GM23338 (cell line): Measurements from ENCODE around the gene BICC1. TPM values are rescaled to one million over a fixed set of nuclear protein-coding genes. Genes with fewer than 3 reads are reported as not detected.

Source experiments
- ATAC-seq: fragments of 200-7000 bp; cut with Tn5 transposase; 3 replicates; pipeline ENCODE4 v1.9.1; 2020
- DNase-seq: peaks from one replicate; pipeline ENCODE4 v3.0.0-alpha.2; 2015; ENCODE audit warnings: low spot score
- H2AFZ ChIP-seq: fragments of 200-600 bp; sonication (generic); 2 replicates; pipeline ENCODE4 v1.8.0; 2016; ENCODE audit warnings: antibody characterized with exemption, mild to moderate bottlenecking, moderate library complexity
- H3F3A ChIP-seq: fragments of 200-600 bp; sonication (generic); replicated peaks from 2 replicates; pipeline ENCODE4 v1.8.0; 2017; ENCODE audit warnings: antibody characterized with exemption, mixed run types, low read depth
- H3K27ac ChIP-seq: fragments of 200-600 bp; sonication (generic); 2 replicates; pipeline ENCODE4 v1.6.1; 2016; ENCODE audit warnings: low read depth
- H3K27me3 ChIP-seq: fragments of 200-600 bp; sonication (generic); 2 replicates; pipeline ENCODE4 v1.8.0; 2016; ENCODE audit warnings: mild to moderate bottlenecking, mixed run types, moderate library complexity; ENCODE audit not compliant: insufficient read depth
- H3K36me3 ChIP-seq: fragments of 200-600 bp; sonication (generic); 2 replicates; pipeline ENCODE4 v1.8.0; 2016; ENCODE audit warnings: mild to moderate bottlenecking; ENCODE audit not compliant: insufficient read depth
- H3K4me1 ChIP-seq: fragments of 200-600 bp; sonication (generic); 2 replicates; pipeline ENCODE4 v1.8.0; 2016; ENCODE audit warnings: mild to moderate bottlenecking, moderate library complexity; ENCODE audit not compliant: insufficient read depth
- H3K4me2 ChIP-seq: fragments of 200-600 bp; sonication (generic); 2 replicates; pipeline ENCODE4 v1.7.1; 2017; ENCODE audit warnings: mixed run types
- H3K4me3 ChIP-seq: fragments of 200-600 bp; sonication (generic); 2 replicates; pipeline ENCODE4 v1.6.1; 2016; ENCODE audit warnings: mixed run types
- H3K79me2 ChIP-seq: fragments of 200-600 bp; sonication (generic); replicated peaks from 2 replicates; pipeline ENCODE4 v1.8.0; 2017; ENCODE audit warnings: mild to moderate bottlenecking; ENCODE audit not compliant: insufficient read depth
- H3K9me2 ChIP-seq: fragments of 200-600 bp; sonication (generic); 2 replicates; pipeline ENCODE4 v1.8.0; 2017; ENCODE audit not compliant: insufficient read depth
- H4K20me1 ChIP-seq: fragments of 200-600 bp; sonication (generic); replicated peaks from 2 replicates; pipeline ENCODE4 v1.8.0; 2017; ENCODE audit warnings: mild to moderate bottlenecking; ENCODE audit not compliant: insufficient read depth
- H3K27ac Mint-ChIP-seq: 2 replicates; pipeline ENCODE4 v1.8.0; 2020; ENCODE audit warnings: inconsistent platforms, mild to moderate bottlenecking, moderate library complexity, mixed read lengths
- H3K27me3 Mint-ChIP-seq: 3 replicates; pipeline ENCODE4 v1.8.0; 2022; ENCODE audit warnings: low read depth, mild to moderate bottlenecking, moderate library complexity, mixed read lengths, inconsistent platforms; ENCODE audit not compliant: insufficient read depth, poor library complexity
- H3K36me3 Mint-ChIP-seq: 3 replicates; pipeline ENCODE4 v1.8.0; 2021; ENCODE audit warnings: low read depth, mild to moderate bottlenecking, inconsistent platforms, moderate library complexity, mixed read lengths
- H3K4me1 Mint-ChIP-seq: 3 replicates; pipeline ENCODE4 v1.8.0; 2020; ENCODE audit warnings: mild to moderate bottlenecking, inconsistent platforms, mixed read lengths
- H3K4me3 Mint-ChIP-seq: 3 replicates; pipeline ENCODE4 v1.8.0; 2021; ENCODE audit warnings: moderate library complexity, mild to moderate bottlenecking, inconsistent platforms, mixed read lengths
- H3K9me3 Mint-ChIP-seq: 3 replicates; pipeline ENCODE4 v1.8.0; 2020; ENCODE audit warnings: moderate library complexity, mild to moderate bottlenecking, inconsistent platforms, mixed read lengths
- CTCF ChIP-seq, 2 experiments: fragments of 200-600 bp in 1 of 2; sonication (generic) in 1 of 2; conservative IDR thresholded peaks; 2 replicates each; pipeline versions ENCODE4 v1.5.1 to v1.6.1; 2016 to 2017; ENCODE audit warnings: antibody characterized with exemption in 2 of 2, low read depth in 2 of 2, mild to moderate bottlenecking in 2 of 2, moderate library complexity in 1 of 2
- JUNB ChIP-seq: IDR thresholded peaks from one replicate; pipeline ENCODE4 v1.6.1; 2016; ENCODE audit warnings: antibody characterized with exemption; ENCODE audit not compliant: unreplicated experiment
- NANOG ChIP-seq: IDR thresholded peaks from 2 replicates; pipeline ENCODE4 v1.6.1; 2016; ENCODE audit warnings: antibody characterized with exemption, borderline replicate concordance
- ZNF114 ChIP-seq: fragments of 250-450 bp; sonication (Bioruptor Pico); IDR thresholded peaks from 2 replicates; pipeline ENCODE4 v1.5.0; 2020; ENCODE audit warnings: mild to moderate bottlenecking, moderate library complexity
- ZNF331 ChIP-seq: fragments of 250-450 bp; sonication (Bioruptor Pico); IDR thresholded peaks from 2 replicates; pipeline ENCODE4 v1.5.0; 2020; ENCODE audit warnings: low read depth, mild to moderate bottlenecking, moderate library complexity
- ZNF462 ChIP-seq: fragments of 250-450 bp; sonication (Bioruptor Pico); IDR thresholded peaks from 2 replicates; pipeline ENCODE4 v1.5.0; 2020; ENCODE audit warnings: mild to moderate bottlenecking, moderate library complexity
- polyA plus RNA-seq: library from polyadenylated mRNA; unstranded; fragments of >200 nt; fragmentation: Nextera tagmentation; extraction: Ambion mirVana; gene quantifications from 2 replicates; pipeline ENCODE4 v1.2.1, GENCODE V29; 2016
- total RNA-seq: library from RNA; depleted of rRNA; stranded (reverse); fragments of >200 nt; shearing (Covaris generic); gene quantifications from 2 replicates; pipeline ENCODE4 v1.2.3, GENCODE V29; 2014
- TF ChIP-seq, protein P1 (sequence below): IDR thresholded peaks from one replicate; pipeline ENCODE4 v1.6.1; 2018; ENCODE audit warnings: antibody characterized with exemption; ENCODE audit not compliant: unreplicated experiment
- TF ChIP-seq, protein P2 (sequence below): IDR thresholded peaks from 2 replicates; pipeline ENCODE4 v1.6.1; 2016; ENCODE audit warnings: antibody characterized with exemption

Gene BICC1
- total and polyA plus RNA-seq, 2 experiments from 2014 or later: 1.3 to 2.2 TPM

DNA sequence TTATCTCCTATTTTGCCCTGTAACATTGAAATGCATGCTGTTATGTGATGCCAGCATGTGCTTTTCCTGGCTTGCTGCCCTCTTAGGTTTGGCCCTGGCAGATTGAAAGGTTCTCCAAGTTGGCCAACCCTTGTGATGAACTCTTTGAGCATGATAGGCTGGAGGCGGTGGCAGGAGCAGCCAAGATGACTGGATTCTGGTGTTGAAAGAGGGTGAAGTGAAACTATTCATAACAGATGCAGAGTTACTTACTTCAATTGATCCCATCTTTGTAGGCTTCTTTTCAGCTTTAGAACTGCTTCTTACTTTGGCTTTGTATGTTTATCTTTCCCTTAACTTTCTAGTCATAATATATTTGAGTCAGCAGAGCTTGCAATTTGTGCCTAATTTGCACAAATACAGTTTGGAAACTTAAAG, 57.6 kb downstream of the BICC1 start:
- Histone ChIP-seq H3K79me2 (no peaks in the 10 kb centered on the region), H3K36me3 (no peaks in the 10 kb centered on the region), H3F3A (no peaks in the 10 kb centered on the region), H3K4me2 (no peak overlapping the region), H3K4me1 (no peaks in the 10 kb centered on the region), H2AFZ (no peak overlapping the region), H3K9me2 (0 out of 2 replicates have a peak, but pooled peaks cover 3% of the 10 kb centered on the region), H4K20me1 (no peaks in the 10 kb centered on the region), H3K4me3 (no peak overlapping the region), H3K27me3 (no peaks in the 10 kb centered on the region), H3K27ac (no peak overlapping the region)
- ATAC-seq (no peak), DNase-seq (no peak)
- H3K9me3 Mint-ChIP-seq: no peaks in the 10 kb centered on the region
- no peak overlapping the region for H3K27ac Mint-ChIP-seq
- no peaks in the 10 kb centered on the region for H3K4me1 Mint-ChIP-seq
- no peaks in the 10 kb centered on the region for H3K27me3 Mint-ChIP-seq
- no peak for TF ChIP-seq CTCF (conservative IDR thresholded peaks at IDR 0.05; ENCODE audit: low read depth in 2 of 2)
- TF ChIP-seq NANOG: no peak
- TF ChIP-seq, protein P1, sequence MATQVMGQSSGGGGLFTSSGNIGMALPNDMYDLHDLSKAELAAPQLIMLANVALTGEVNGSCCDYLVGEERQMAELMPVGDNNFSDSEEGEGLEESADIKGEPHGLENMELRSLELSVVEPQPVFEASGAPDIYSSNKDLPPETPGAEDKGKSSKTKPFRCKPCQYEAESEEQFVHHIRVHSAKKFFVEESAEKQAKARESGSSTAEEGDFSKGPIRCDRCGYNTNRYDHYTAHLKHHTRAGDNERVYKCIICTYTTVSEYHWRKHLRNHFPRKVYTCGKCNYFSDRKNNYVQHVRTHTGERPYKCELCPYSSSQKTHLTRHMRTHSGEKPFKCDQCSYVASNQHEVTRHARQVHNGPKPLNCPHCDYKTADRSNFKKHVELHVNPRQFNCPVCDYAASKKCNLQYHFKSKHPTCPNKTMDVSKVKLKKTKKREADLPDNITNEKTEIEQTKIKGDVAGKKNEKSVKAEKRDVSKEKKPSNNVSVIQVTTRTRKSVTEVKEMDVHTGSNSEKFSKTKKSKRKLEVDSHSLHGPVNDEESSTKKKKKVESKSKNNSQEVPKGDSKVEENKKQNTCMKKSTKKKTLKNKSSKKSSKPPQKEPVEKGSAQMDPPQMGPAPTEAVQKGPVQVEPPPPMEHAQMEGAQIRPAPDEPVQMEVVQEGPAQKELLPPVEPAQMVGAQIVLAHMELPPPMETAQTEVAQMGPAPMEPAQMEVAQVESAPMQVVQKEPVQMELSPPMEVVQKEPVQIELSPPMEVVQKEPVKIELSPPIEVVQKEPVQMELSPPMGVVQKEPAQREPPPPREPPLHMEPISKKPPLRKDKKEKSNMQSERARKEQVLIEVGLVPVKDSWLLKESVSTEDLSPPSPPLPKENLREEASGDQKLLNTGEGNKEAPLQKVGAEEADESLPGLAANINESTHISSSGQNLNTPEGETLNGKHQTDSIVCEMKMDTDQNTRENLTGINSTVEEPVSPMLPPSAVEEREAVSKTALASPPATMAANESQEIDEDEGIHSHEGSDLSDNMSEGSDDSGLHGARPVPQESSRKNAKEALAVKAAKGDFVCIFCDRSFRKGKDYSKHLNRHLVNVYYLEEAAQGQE: no peak
- no peak for TF ChIP-seq ZNF462 (CRISPR knock-in tag)
- no peak for TF ChIP-seq ZNF331 (CRISPR knock-in tag)
- TF ChIP-seq ZNF114 (CRISPR knock-in tag): no peak
- TF ChIP-seq, protein P2, sequence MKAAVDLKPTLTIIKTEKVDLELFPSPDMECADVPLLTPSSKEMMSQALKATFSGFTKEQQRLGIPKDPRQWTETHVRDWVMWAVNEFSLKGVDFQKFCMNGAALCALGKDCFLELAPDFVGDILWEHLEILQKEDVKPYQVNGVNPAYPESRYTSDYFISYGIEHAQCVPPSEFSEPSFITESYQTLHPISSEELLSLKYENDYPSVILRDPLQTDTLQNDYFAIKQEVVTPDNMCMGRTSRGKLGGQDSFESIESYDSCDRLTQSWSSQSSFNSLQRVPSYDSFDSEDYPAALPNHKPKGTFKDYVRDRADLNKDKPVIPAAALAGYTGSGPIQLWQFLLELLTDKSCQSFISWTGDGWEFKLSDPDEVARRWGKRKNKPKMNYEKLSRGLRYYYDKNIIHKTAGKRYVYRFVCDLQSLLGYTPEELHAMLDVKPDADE: no peak
- no peak for TF ChIP-seq JUNB
- no peak overlapping the region for H3K4me3 Mint-ChIP-seq
- no peaks in the 10 kb centered on the region for H3K36me3 Mint-ChIP-seq
